Activated CD4-positive, alpha-beta T cell treated with anti-CD3 and anti-CD28 coated beads, Interleukin-2, amount 10 ng/mL, durations not matched to agents 24 days and 14 days (primary cell): Measurements from ENCODE around the gene HEXD. TPM values are rescaled to one million over a fixed set of nuclear protein-coding genes. Genes with fewer than 3 reads are reported as not detected.
"Not testable (repeated sequence)": the region's sequence is repeated elsewhere in the genome, so short reads cannot be mapped to it uniquely, and the experiment has no call there.

Source experiments
- DNase-seq: peaks from one replicate; pipeline ENCODE4 v3.0.0; 2022
- H3K27ac Mint-ChIP-seq: one replicate; pipeline ENCODE4 v1.8.0; 2022; ENCODE audit warnings: mild to moderate bottlenecking, mixed read lengths
- H3K27me3 Mint-ChIP-seq: one replicate; pipeline ENCODE4 v1.8.0; 2022; ENCODE audit warnings: mixed read lengths
- H3K36me3 Mint-ChIP-seq: one replicate; pipeline ENCODE4 v1.8.0; 2022; ENCODE audit warnings: low read depth, mild to moderate bottlenecking, mixed read lengths
- H3K4me1 Mint-ChIP-seq: one replicate; pipeline ENCODE4 v1.8.0; 2021; ENCODE audit warnings: mixed read lengths
- H3K4me3 Mint-ChIP-seq: one replicate; pipeline ENCODE4 v1.8.0; 2022; ENCODE audit warnings: mild to moderate bottlenecking, moderate library complexity, mixed read lengths
- H3K9me3 Mint-ChIP-seq: one replicate; pipeline ENCODE4 v1.8.0; 2021; ENCODE audit warnings: mixed read lengths
- intact Hi-C: fragments of 100-400 bp; cut with micrococcal nuclease; formaldehyde crosslinking; loops from one replicate; pipeline ENCODE4 v1.15.1; 2023
- total RNA-seq: library from RNA; stranded (reverse); gene quantifications from 2 replicates; pipeline ENCODE4 v1.2.3, GENCODE V29; 2022

Gene HEXD
- total RNA-seq: 33.1 and 36.0 TPM in 2 replicates

- H3K4me1 Mint-ChIP-seq: peaks cover 22% of the 10 kb centered on the region
- peak; percentile 97 for DNase-seq
- intact Hi-C loops: loop anchor here (1.0 to 10.0 kb wide), 2 partner anchors 31 to 183 kb away; no protein-coding TSS in a partner anchor
- H3K9me3 Mint-ChIP-seq: no peaks in the 10 kb centered on the region
- H3K4me3 Mint-ChIP-seq: peak within 1 kb of the TSS; percentile 83
- H3K27ac Mint-ChIP-seq: peak within 1 kb of the TSS; percentile 90
- H3K36me3 Mint-ChIP-seq: peaks cover 40% of the 10 kb centered on the region
- no peaks in the 10 kb centered on the region for H3K27me3 Mint-ChIP-seq
Measured at GRCh38 chr17:82418001-82418986, at the start of gene HEXD, which contains the start of gene OGFOD3. Gene HEXD (plus strand): TSS chr17:82418347. CDS start chr17:82419800, 1,453 bp downstream. Gene OGFOD3 (minus strand): TSS chr17:82418586. CDS start chr17:82418485, 101 bp downstream.

GRCh38 chr17:82369211-82369610, 48.9 kb upstream of the HEXD start:
- DNase-seq: no peak
- Mint-ChIP-seq H3K27ac (no peak overlapping the region), H3K36me3 (no peaks in the 10 kb centered on the region), H3K27me3 (peaks cover 43% of the 10 kb centered on the region), H3K4me3 (no peak overlapping the region), H3K9me3 (no peaks in the 10 kb centered on the region), H3K4me1 (peaks cover 19% of the 10 kb centered on the region)
- intact Hi-C loops: no loop called here

GRCh38 chr17:82370471-82371332, 47.4 kb upstream of the HEXD start:
- no peak overlapping the region for H3K27ac Mint-ChIP-seq
- peak; percentile 79 for DNase-seq
- peaks cover 17% of the 10 kb centered on the region for H3K4me1 Mint-ChIP-seq
- H3K9me3 Mint-ChIP-seq: no peaks in the 10 kb centered on the region
- peak overlapping the region; percentile 74 for H3K4me3 Mint-ChIP-seq
- intact Hi-C loops: loop anchor here (10.0 kb wide), 1 partner anchor 246 kb away; no protein-coding TSS in a partner anchor
- peaks cover 41% of the 10 kb centered on the region for H3K27me3 Mint-ChIP-seq
- no peaks in the 10 kb centered on the region for H3K36me3 Mint-ChIP-seq

- Mint-ChIP-seq H3K4me3 (peak within 1 kb of the TSS; percentile 74), H3K9me3 (no peaks in the 10 kb centered on the region), H3K36me3 (no peaks in the 10 kb centered on the region), H3K27ac (no peak within 1 kb of the TSS), H3K4me1 (peaks cover 16% of the 10 kb centered on the region), H3K27me3 (peaks cover 43% of the 10 kb centered on the region)
- no peak for DNase-seq
- intact Hi-C loops: loop anchor here (10.0 kb wide), 1 partner anchor 247 kb away; no protein-coding TSS in a partner anchor
Measured at GRCh38 chr17:82371333-82372248, 46.6 kb upstream of the HEXD start, which contains the start of gene UTS2R. Gene UTS2R (plus strand): TSS chr17:82371765. CDS start chr17:82374325, 2,560 bp downstream.

GRCh38 chr17:82372249-82373071, 45.7 kb upstream of the HEXD start:
- intact Hi-C loops: loop anchor here (10.0 kb wide), 1 partner anchor 248 kb away; no protein-coding TSS in a partner anchor
- H3K9me3 Mint-ChIP-seq: no peaks in the 10 kb centered on the region
- DNase-seq: no peak
- no peaks in the 10 kb centered on the region for H3K36me3 Mint-ChIP-seq
- H3K4me1 Mint-ChIP-seq: peaks cover 16% of the 10 kb centered on the region
- no peak overlapping the region for H3K27ac Mint-ChIP-seq
- H3K27me3 Mint-ChIP-seq: peaks cover 42% of the 10 kb centered on the region
- H3K4me3 Mint-ChIP-seq: peak overlapping the region; percentile 32

GRCh38 chr17:82373072-82373452, 45.1 kb upstream of the HEXD start:
- DNase-seq, H3K36me3 Mint-ChIP-seq, H3K9me3 Mint-ChIP-seq, H3K27ac Mint-ChIP-seq: not testable (repeated sequence)
- Mint-ChIP-seq H3K4me3 (peak overlapping the region; percentile 34), H3K4me1 (peaks cover 16% of the 10 kb centered on the region), H3K27me3 (peaks cover 41% of the 10 kb centered on the region)
- intact Hi-C loops: loop anchor here (10.0 kb wide), 1 partner anchor 248 kb away; no protein-coding TSS in a partner anchor

GRCh38 chr17:82373731-82374625, 44.2 kb upstream of the HEXD start:
- Mint-ChIP-seq H3K27me3 (peaks cover 42% of the 10 kb centered on the region), H3K4me3 (no peak overlapping the region), H3K36me3 (no peaks in the 10 kb centered on the region), H3K4me1 (peaks cover 16% of the 10 kb centered on the region), H3K27ac (no peak overlapping the region), H3K9me3 (no peaks in the 10 kb centered on the region)
- intact Hi-C loops: loop anchor here (10.0 kb wide), 1 partner anchor 249 kb away; no protein-coding TSS in a partner anchor
- DNase-seq: no peak

- Mint-ChIP-seq H3K4me3 (no peak overlapping the region), H3K36me3 (no peaks in the 10 kb centered on the region), H3K9me3 (no peaks in the 10 kb centered on the region), H3K4me1 (peaks cover 17% of the 10 kb centered on the region), H3K27me3 (peaks cover 38% of the 10 kb centered on the region), H3K27ac (no peak overlapping the region)
- no peak for DNase-seq
- intact Hi-C loops: loop anchor here (10.0 kb wide), 1 partner anchor 250 kb away; no protein-coding TSS in a partner anchor
Measured at GRCh38 chr17:82374626-82375331, 43.4 kb upstream of the HEXD start.

GRCh38 chr17:82375359-82376041, 42.6 kb upstream of the HEXD start:
- H3K27ac Mint-ChIP-seq: no peak overlapping the region
- intact Hi-C loops: loop anchor here (10.0 kb wide), 1 partner anchor 251 kb away; no protein-coding TSS in a partner anchor
- H3K27me3 Mint-ChIP-seq: peaks cover 38% of the 10 kb centered on the region
- no peak for DNase-seq
- no peak overlapping the region for H3K4me3 Mint-ChIP-seq
- H3K9me3 Mint-ChIP-seq: no peaks in the 10 kb centered on the region
- peaks cover 21% of the 10 kb centered on the region for H3K4me1 Mint-ChIP-seq
- H3K36me3 Mint-ChIP-seq: no peaks in the 10 kb centered on the region

GRCh38 chr17:82376042-82376730, 42.0 kb upstream of the HEXD start:
- H3K4me1 Mint-ChIP-seq: peaks cover 16% of the 10 kb centered on the region
- no peaks in the 10 kb centered on the region for H3K9me3 Mint-ChIP-seq
- peaks cover 34% of the 10 kb centered on the region for H3K27me3 Mint-ChIP-seq
- no peak for DNase-seq
- H3K4me3 Mint-ChIP-seq: no peak overlapping the region
- H3K27ac Mint-ChIP-seq: no peak overlapping the region
- intact Hi-C loops: loop anchor here (10.0 kb wide), 1 partner anchor 251 kb away; no protein-coding TSS in a partner anchor
- H3K36me3 Mint-ChIP-seq: no peaks in the 10 kb centered on the region
